Measurements from ENCODE around the gene P2RY11.

The P2RY11 gene, protein sequence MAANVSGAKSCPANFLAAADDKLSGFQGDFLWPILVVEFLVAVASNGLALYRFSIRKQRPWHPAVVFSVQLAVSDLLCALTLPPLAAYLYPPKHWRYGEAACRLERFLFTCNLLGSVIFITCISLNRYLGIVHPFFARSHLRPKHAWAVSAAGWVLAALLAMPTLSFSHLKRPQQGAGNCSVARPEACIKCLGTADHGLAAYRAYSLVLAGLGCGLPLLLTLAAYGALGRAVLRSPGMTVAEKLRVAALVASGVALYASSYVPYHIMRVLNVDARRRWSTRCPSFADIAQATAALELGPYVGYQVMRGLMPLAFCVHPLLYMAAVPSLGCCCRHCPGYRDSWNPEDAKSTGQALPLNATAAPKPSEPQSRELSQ

GRCh38 chr19:10111405-10111811 is at the start of gene P2RY11:
Gene P2RY11, plus strand, starts transcription at chr19:10111693. Its CDS starts 29 bp downstream, at chr19:10111722.
- Histone ChIP-seq H3K27ac (ENCODE audit: low read depth in 2 of 2, low read length in 2 of 2) (peak within 1 kb of the TSS in 1 of 2 donors; percentile 63), H3K9ac (ENCODE audit: low read depth in 1 of 2, low read length in 2 of 2) (peak within 1 kb of the TSS in 1 of 2 donors; percentile 13), H3K9me3 (ENCODE audit: control insufficient read depth in 2 of 2, low read length in 2 of 2) (no peaks in the 10 kb centered on the region), H3K4me3 (ENCODE audit: low read length in 2 of 2) (peak within 1 kb of the TSS in 1 of 2 donors; percentile 26), H3K4me1 (ENCODE audit: control insufficient read depth in 2 of 2, insufficient read depth in 2 of 2, low read length in 2 of 2) (peaks cover 9 to 20% of the 10 kb centered on the region in 2 donors), H3K36me3 (ENCODE audit: control insufficient read depth in 2 of 2, insufficient read depth in 2 of 2, low read length in 2 of 2) (peaks cover 46 to 49% of the 10 kb centered on the region in 2 donors), H3K27me3 (ENCODE audit: control insufficient read depth in 2 of 2, insufficient read depth in 2 of 2, low read length in 2 of 2) (no peaks in the 10 kb centered on the region)

DNA sequence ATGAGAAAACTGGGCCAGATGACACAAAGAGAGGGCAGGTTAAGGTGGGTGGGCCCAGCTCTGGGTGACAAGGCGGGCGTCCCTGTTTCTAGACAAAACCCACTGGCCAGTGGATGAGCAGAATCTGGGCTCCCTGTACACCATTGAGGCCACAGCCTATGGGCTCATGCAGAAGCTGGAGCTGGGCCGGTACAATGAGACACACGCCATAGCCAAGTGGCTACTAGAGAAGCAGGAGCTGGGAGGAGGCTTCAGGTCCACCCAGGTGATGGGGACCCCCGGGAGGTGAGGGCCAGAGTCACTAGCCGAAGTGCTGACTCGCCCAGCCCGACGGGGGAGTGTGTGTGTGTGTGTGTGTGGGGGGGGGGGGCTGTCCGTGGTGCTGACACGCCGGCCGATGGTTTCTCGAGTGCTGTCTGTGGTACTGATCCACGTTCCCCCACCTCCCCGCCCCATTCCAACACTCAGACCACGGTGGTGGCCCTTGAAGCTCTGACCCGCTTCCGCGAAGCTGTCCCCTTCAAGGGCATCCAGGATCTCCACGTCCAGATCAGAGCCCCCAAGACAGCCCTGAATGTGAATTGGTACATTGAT is 49.7 kb upstream of the P2RY11 start:
- Histone ChIP-seq H3K9ac (ENCODE audit: low read depth in 1 of 2, low read length in 2 of 2) (no peak overlapping the region), H3K27me3 (ENCODE audit: control insufficient read depth in 2 of 2, insufficient read depth in 2 of 2, low read length in 2 of 2) (no peaks in the 10 kb centered on the region), H3K4me3 (ENCODE audit: low read length in 2 of 2) (no peak overlapping the region), H3K36me3 (ENCODE audit: control insufficient read depth in 2 of 2, insufficient read depth in 2 of 2, low read length in 2 of 2) (no peaks in the 10 kb centered on the region), H3K9me3 (ENCODE audit: control insufficient read depth in 2 of 2, low read length in 2 of 2) (no peaks in the 10 kb centered on the region), H3K27ac (ENCODE audit: low read depth in 2 of 2, low read length in 2 of 2) (no peak overlapping the region), H3K4me1 (ENCODE audit: control insufficient read depth in 2 of 2, insufficient read depth in 2 of 2, low read length in 2 of 2) (no peaks in the 10 kb centered on the region)

- H3K27me3 ChIP-seq (ENCODE audit: control insufficient read depth in 2 of 2, insufficient read depth in 2 of 2, low read length in 2 of 2), result peaks cover 0 to 6% of the 10 kb centered on the region in 2 donors
- no peak overlapping the region for H3K4me3 ChIP-seq (ENCODE audit: low read length in 2 of 2)
- H3K9ac ChIP-seq (ENCODE audit: low read depth in 1 of 2, low read length in 2 of 2), result no peak overlapping the region
- H3K27ac ChIP-seq (ENCODE audit: low read depth in 2 of 2, low read length in 2 of 2), result no peak overlapping the region
- no peaks in the 10 kb centered on the region for H3K4me1 ChIP-seq (ENCODE audit: control insufficient read depth in 2 of 2, insufficient read depth in 2 of 2, low read length in 2 of 2)
- no peaks in the 10 kb centered on the region for H3K36me3 ChIP-seq (ENCODE audit: control insufficient read depth in 2 of 2, insufficient read depth in 2 of 2, low read length in 2 of 2)
- no peaks in the 10 kb centered on the region for H3K9me3 ChIP-seq (ENCODE audit: control insufficient read depth in 2 of 2, low read length in 2 of 2)
These were observed 43.3 kb upstream of the P2RY11 start for GRCh38 chr19:10068205-10068604.

DNA sequence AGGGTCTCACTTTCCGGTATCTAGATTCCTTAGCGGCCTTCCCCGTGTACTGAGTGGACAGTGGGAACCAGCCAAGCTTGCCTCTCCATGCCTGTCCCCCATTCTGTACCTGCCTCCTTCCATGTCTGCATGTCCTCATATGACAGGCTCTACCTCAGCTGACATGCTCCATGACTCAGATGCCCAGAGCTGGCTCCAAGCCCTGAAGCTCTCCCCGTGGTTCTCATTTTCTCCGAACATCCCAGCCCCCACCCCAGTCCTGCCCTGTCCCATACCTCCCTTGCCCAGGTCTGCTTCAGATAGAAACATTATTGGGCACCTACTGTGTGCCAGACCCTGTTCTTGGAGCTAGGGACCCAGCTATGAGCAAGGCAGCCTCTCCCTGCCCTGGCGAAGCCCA is 42.4 kb upstream of the P2RY11 start:
- Histone ChIP-seq H3K4me1 (ENCODE audit: control insufficient read depth in 2 of 2, insufficient read depth in 2 of 2, low read length in 2 of 2) (no peaks in the 10 kb centered on the region), H3K4me3 (ENCODE audit: low read length in 2 of 2) (no peak overlapping the region), H3K9me3 (ENCODE audit: control insufficient read depth in 2 of 2, low read length in 2 of 2) (peaks cover 0 to 5% of the 10 kb centered on the region in 2 donors), H3K27me3 (ENCODE audit: control insufficient read depth in 2 of 2, insufficient read depth in 2 of 2, low read length in 2 of 2) (peaks cover 0 to 6% of the 10 kb centered on the region in 2 donors), H3K9ac (ENCODE audit: low read depth in 1 of 2, low read length in 2 of 2) (no peak overlapping the region), H3K27ac (ENCODE audit: low read depth in 2 of 2, low read length in 2 of 2) (no peak overlapping the region), H3K36me3 (ENCODE audit: control insufficient read depth in 2 of 2, insufficient read depth in 2 of 2, low read length in 2 of 2) (no peaks in the 10 kb centered on the region)

DNA sequence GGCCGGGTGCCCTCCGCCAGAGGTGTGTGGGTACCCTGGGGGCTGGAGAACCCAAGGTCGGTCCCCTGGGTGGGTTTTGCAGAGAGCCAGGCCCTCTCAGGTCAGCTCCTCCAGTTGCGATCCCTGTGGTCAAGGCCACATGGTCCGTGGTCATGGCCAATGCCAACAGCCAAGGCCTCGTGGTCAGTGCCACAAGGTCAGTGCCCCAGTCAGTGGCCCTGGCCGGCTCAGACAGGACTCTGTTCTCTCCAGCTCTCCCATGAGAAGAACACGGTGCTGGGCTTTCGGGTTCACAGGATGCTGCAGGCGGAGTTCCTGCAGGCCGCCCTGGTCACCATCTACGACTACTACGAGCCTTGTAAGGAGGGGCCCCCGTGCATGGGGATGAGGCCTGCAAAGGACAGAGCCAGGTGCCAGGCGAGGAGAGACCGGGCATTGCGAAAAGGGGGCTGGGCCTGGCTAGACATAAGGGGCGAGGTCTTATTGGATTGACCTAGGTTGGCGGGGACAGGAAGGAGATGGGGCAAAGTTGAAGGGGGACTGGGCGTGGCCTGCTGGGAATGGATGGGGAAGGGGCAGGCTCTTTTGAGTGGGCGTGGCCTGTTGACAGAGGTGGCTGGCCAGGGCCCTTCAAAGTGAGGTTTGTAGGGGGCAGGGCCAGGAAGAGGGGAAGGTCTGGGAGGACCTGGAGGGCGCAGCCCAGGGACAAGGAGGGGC is 40.6 kb upstream of the P2RY11 start:
- Histone ChIP-seq H3K4me3 (ENCODE audit: low read length in 2 of 2) (no peak overlapping the region), H3K27me3 (ENCODE audit: control insufficient read depth in 2 of 2, insufficient read depth in 2 of 2, low read length in 2 of 2) (peaks cover 0 to 6% of the 10 kb centered on the region in 2 donors), H3K36me3 (ENCODE audit: control insufficient read depth in 2 of 2, insufficient read depth in 2 of 2, low read length in 2 of 2) (no peaks in the 10 kb centered on the region), H3K27ac (ENCODE audit: low read depth in 2 of 2, low read length in 2 of 2) (no peak overlapping the region), H3K9me3 (ENCODE audit: control insufficient read depth in 2 of 2, low read length in 2 of 2) (peaks cover 0 to 7% of the 10 kb centered on the region in 2 donors), H3K4me1 (ENCODE audit: control insufficient read depth in 2 of 2, insufficient read depth in 2 of 2, low read length in 2 of 2) (no peaks in the 10 kb centered on the region), H3K9ac (ENCODE audit: low read depth in 1 of 2, low read length in 2 of 2) (no peak overlapping the region)

GRCh38 chr19:10074153-10074552 is 37.3 kb upstream of the P2RY11 start:
- no peak overlapping the region for H3K4me3 ChIP-seq (ENCODE audit: low read length in 2 of 2)
- H3K27me3 ChIP-seq (ENCODE audit: control insufficient read depth in 2 of 2, insufficient read depth in 2 of 2, low read length in 2 of 2), result no peaks in the 10 kb centered on the region
- H3K4me1 ChIP-seq (ENCODE audit: control insufficient read depth in 2 of 2, insufficient read depth in 2 of 2, low read length in 2 of 2), result no peaks in the 10 kb centered on the region
- H3K9ac ChIP-seq (ENCODE audit: low read depth in 1 of 2, low read length in 2 of 2), result no peak overlapping the region
- H3K36me3 ChIP-seq (ENCODE audit: control insufficient read depth in 2 of 2, insufficient read depth in 2 of 2, low read length in 2 of 2), result no peaks in the 10 kb centered on the region
- peaks cover 0 to 7% of the 10 kb centered on the region in 2 donors for H3K9me3 ChIP-seq (ENCODE audit: control insufficient read depth in 2 of 2, low read length in 2 of 2)
- H3K27ac ChIP-seq (ENCODE audit: low read depth in 2 of 2, low read length in 2 of 2), result no peak overlapping the region

DNA sequence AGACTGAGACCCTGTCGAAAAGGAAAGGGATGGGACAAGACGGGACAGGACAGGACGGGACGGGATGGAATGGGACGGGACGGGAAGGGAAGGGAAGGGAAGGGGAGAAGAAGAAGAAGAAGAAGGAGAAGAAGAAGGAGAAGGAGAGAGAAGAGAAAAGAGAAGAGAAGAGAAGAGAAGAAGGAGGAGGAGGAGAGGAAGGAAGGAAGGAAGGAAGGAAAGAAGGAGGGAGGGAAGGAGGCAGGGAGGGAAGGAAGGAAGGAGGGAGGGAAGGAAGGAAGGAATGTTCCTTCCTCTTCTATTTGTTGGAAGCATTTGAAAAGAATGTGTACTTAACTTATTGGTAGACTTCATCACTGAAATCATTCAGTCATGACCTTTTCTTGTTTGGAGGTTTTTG is 35.0 kb upstream of the P2RY11 start:
- Histone ChIP-seq H3K4me1 (ENCODE audit: control insufficient read depth in 2 of 2, insufficient read depth in 2 of 2, low read length in 2 of 2) (no peaks in the 10 kb centered on the region), H3K36me3 (ENCODE audit: control insufficient read depth in 2 of 2, insufficient read depth in 2 of 2, low read length in 2 of 2) (no peaks in the 10 kb centered on the region)

GRCh38 chr19:10078329-10078728 is 33.2 kb upstream of the P2RY11 start:
- no peaks in the 10 kb centered on the region for H3K27me3 ChIP-seq (ENCODE audit: control insufficient read depth in 2 of 2, insufficient read depth in 2 of 2, low read length in 2 of 2)
- H3K27ac ChIP-seq (ENCODE audit: low read depth in 2 of 2, low read length in 2 of 2), result no peak overlapping the region

More for the DNA sequence above, 35.0 kb upstream of the P2RY11 start:
- Histone ChIP-seq H3K4me3 (ENCODE audit: low read length in 2 of 2) (no peak overlapping the region), H3K27ac (ENCODE audit: low read depth in 2 of 2, low read length in 2 of 2) (no peak overlapping the region), H3K9ac (ENCODE audit: low read depth in 1 of 2, low read length in 2 of 2) (no peak overlapping the region), H3K9me3 (ENCODE audit: control insufficient read depth in 2 of 2, low read length in 2 of 2) (peaks cover 0 to 7% of the 10 kb centered on the region in 2 donors), H3K27me3 (ENCODE audit: control insufficient read depth in 2 of 2, insufficient read depth in 2 of 2, low read length in 2 of 2) (no peaks in the 10 kb centered on the region)

DNA sequence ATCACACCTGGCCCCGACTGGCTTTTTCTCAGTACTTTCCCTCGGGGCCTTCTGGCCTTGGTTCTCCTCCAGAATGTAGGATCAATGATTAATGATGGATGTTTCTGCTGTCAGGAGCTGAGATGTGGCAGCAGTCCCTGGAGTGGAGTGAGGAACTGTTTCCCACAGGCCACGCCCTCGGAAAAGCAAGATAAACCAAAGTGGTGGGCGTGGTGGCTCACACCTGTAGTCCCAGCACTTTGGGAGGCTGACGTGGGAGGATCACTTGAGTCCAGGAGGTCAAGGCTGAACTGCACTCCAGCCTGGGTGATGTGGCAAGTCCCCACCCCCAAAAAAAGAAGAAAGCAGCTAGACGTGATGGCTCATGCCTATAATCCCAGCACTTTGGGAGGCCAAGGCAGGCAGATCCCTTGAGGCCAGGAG is 32.5 kb upstream of the P2RY11 start:
- no peaks in the 10 kb centered on the region for H3K4me1 ChIP-seq (ENCODE audit: control insufficient read depth in 2 of 2, insufficient read depth in 2 of 2, low read length in 2 of 2)
- H3K27ac ChIP-seq (ENCODE audit: low read depth in 2 of 2, low read length in 2 of 2), result no peak overlapping the region
- no peak overlapping the region for H3K9ac ChIP-seq (ENCODE audit: low read depth in 1 of 2, low read length in 2 of 2)
- peaks cover 0 to 2% of the 10 kb centered on the region in 2 donors for H3K9me3 ChIP-seq (ENCODE audit: control insufficient read depth in 2 of 2, low read length in 2 of 2)
- H3K27me3 ChIP-seq (ENCODE audit: control insufficient read depth in 2 of 2, insufficient read depth in 2 of 2, low read length in 2 of 2), result no peaks in the 10 kb centered on the region
- no peaks in the 10 kb centered on the region for H3K36me3 ChIP-seq (ENCODE audit: control insufficient read depth in 2 of 2, insufficient read depth in 2 of 2, low read length in 2 of 2)
- H3K4me3 ChIP-seq (ENCODE audit: low read length in 2 of 2), result no peak overlapping the region

More at GRCh38 chr19:10078329-10078728, 33.2 kb upstream of the P2RY11 start:
- H3K36me3 ChIP-seq (ENCODE audit: control insufficient read depth in 2 of 2, insufficient read depth in 2 of 2, low read length in 2 of 2), result no peaks in the 10 kb centered on the region
- H3K4me3 ChIP-seq (ENCODE audit: low read length in 2 of 2), result no peak overlapping the region
- H3K4me1 ChIP-seq (ENCODE audit: control insufficient read depth in 2 of 2, insufficient read depth in 2 of 2, low read length in 2 of 2), result no peaks in the 10 kb centered on the region
- no peak overlapping the region for H3K9ac ChIP-seq (ENCODE audit: low read depth in 1 of 2, low read length in 2 of 2)
- peaks cover 0 to 7% of the 10 kb centered on the region in 2 donors for H3K9me3 ChIP-seq (ENCODE audit: control insufficient read depth in 2 of 2, low read length in 2 of 2)

GRCh38 chr19:10083911-10084310 is 27.6 kb upstream of the P2RY11 start:
- Histone ChIP-seq H3K9ac (ENCODE audit: low read depth in 1 of 2, low read length in 2 of 2) (no peak overlapping the region), H3K9me3 (ENCODE audit: control insufficient read depth in 2 of 2, low read length in 2 of 2) (no peaks in the 10 kb centered on the region), H3K36me3 (ENCODE audit: control insufficient read depth in 2 of 2, insufficient read depth in 2 of 2, low read length in 2 of 2) (peaks cover 0 to under 1% of the 10 kb centered on the region in 2 donors), H3K27ac (ENCODE audit: low read depth in 2 of 2, low read length in 2 of 2) (no peak overlapping the region), H3K4me3 (ENCODE audit: low read length in 2 of 2) (no peak overlapping the region), H3K27me3 (ENCODE audit: control insufficient read depth in 2 of 2, insufficient read depth in 2 of 2, low read length in 2 of 2) (no peaks in the 10 kb centered on the region), H3K4me1 (ENCODE audit: control insufficient read depth in 2 of 2, insufficient read depth in 2 of 2, low read length in 2 of 2) (no peaks in the 10 kb centered on the region)
